ENCODE results near the gene FILIP1L. TPM values are rescaled to one million over a fixed set of nuclear protein-coding genes. Genes with fewer than 3 reads are reported as not detected.

Gene FILIP1L
- total RNA-seq, 2 donors from 2014 or later: 97.0 to 112 TPM

GRCh38 chr3:100024520-100025303 is 89.6 kb downstream of the FILIP1L start:
- Histone ChIP-seq H3K27ac (peak overlapping the region; percentile 71 to 73), H3K4me1 (peaks cover 0 to 25% of the 10 kb centered on the region in 2 donors), H3K9me3 (no peaks in the 10 kb centered on the region), H3K27me3 (no peaks in the 10 kb centered on the region), H3K36me3 (no peaks in the 10 kb centered on the region), H3K4me3 (no peak overlapping the region)
- no peak for TF ChIP-seq CTCF (IDR thresholded peaks at IDR 0.05)
- no peak for DNase-seq (ENCODE audit: low spot score)

GRCh38 chr3:100023595-100023994 is 90.7 kb downstream of the FILIP1L start:
- H3K36me3 ChIP-seq: no peaks in the 10 kb centered on the region
- H3K27me3 ChIP-seq: no peaks in the 10 kb centered on the region
- TF ChIP-seq CTCF (IDR thresholded peaks at IDR 0.05): no peak
- peaks cover 0 to 25% of the 10 kb centered on the region in 2 donors for H3K4me1 ChIP-seq
- no peak for DNase-seq (ENCODE audit: low spot score)
- peak overlapping the region in 1 of 2 donors; percentile 73 for H3K27ac ChIP-seq
- no peak overlapping the region for H3K4me3 ChIP-seq
- no peaks in the 10 kb centered on the region for H3K9me3 ChIP-seq

GRCh38 chr3:100023150-100023549 is 91.2 kb downstream of the FILIP1L start:
- TF ChIP-seq CTCF (IDR thresholded peaks at IDR 0.05): no peak
- peaks cover 0 to 25% of the 10 kb centered on the region in 2 donors for H3K4me1 ChIP-seq
- no peaks in the 10 kb centered on the region for H3K27me3 ChIP-seq
- H3K27ac ChIP-seq: no peak overlapping the region
- DNase-seq (ENCODE audit: low spot score): no peak
- H3K4me3 ChIP-seq: no peak overlapping the region
- no peaks in the 10 kb centered on the region for H3K9me3 ChIP-seq
- H3K36me3 ChIP-seq: no peaks in the 10 kb centered on the region

GRCh38 chr3:100022506-100022905 is 91.8 kb downstream of the FILIP1L start:
- H3K27ac ChIP-seq: no peak overlapping the region
- H3K4me1 ChIP-seq: peaks cover 0 to 25% of the 10 kb centered on the region in 2 donors
- H3K9me3 ChIP-seq: no peaks in the 10 kb centered on the region

GRCh38 chr3:100020876-100021644 is 93.2 kb downstream of the FILIP1L start:
- Histone ChIP-seq H3K27me3 (no peaks in the 10 kb centered on the region), H3K27ac (no peak overlapping the region), H3K9me3 (no peaks in the 10 kb centered on the region), H3K4me1 (peaks cover 0 to 25% of the 10 kb centered on the region in 2 donors), H3K36me3 (no peaks in the 10 kb centered on the region), H3K4me3 (no peak overlapping the region)
- no peak for TF ChIP-seq CTCF (IDR thresholded peaks at IDR 0.05)
- DNase-seq (ENCODE audit: low spot score): no peak

More at GRCh38 chr3:100022506-100022905, 91.8 kb downstream of the FILIP1L start:
- no peaks in the 10 kb centered on the region for H3K27me3 ChIP-seq
- TF ChIP-seq CTCF (IDR thresholded peaks at IDR 0.05): no peak
- no peaks in the 10 kb centered on the region for H3K36me3 ChIP-seq
- no peak overlapping the region for H3K4me3 ChIP-seq
- DNase-seq (ENCODE audit: low spot score): no peak

Measured in right atrium auricular region (tissue), 2 donors.